Measurements from ENCODE around the gene SRM. TPM values are rescaled to one million over a fixed set of nuclear protein-coding genes. Genes with fewer than 3 reads are reported as not detected.

Gene SRM
- total RNA-seq, 4 donors from 2014 or later, result 15.5 to 86.3 (median 42.8) TPM

DNA sequence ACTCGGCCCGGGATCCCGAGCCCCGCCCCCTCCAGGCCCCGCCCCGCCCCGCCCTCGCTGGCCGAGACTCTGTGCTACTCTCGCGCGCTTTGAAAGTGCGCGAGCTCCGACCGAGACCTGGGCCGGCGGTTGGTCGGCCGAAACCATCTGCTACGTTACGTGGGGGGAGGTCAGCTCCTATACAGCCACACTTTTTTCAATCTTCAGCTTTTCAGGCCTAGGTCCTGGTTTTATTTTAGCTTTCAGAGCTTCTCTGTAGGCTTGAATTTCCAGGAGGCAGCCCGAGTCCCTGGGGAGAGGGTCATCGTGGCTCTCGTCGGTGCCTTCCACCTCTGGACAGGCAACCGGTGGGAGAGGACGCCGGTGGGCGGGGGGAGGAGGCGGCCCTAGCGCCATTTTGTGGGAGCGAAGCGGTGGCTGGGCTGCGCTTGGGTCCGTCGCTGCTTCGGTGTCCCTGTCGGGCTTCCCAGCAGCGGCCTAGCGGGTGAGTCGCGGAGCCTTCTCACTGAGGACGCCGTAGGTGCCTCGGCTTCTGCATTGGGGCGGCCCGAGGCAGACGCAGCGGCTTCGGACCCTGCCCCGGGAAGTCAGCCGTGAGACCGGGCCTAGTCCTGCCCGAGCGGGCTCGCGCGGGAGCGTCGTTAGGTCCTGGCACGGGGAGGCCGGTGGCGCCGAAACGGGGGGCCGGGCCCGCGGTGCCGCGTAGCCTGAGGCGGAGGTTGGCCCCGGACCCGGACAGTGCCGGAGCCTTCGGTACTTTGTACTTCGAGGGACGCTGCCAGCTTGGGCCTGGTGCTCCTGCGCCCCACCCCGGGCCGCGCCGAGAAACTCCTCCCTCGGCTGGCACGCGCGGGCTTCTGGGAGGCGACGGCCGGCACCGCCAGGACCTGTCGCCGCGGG is 47.3 kb downstream of the SRM start, which contains the start of gene TARDBP:
TARDBP (plus strand) TSS at position 395 of the 900 bp plus-strand sequence. CDS start 1,074 bp downstream, outside the sequence.
- no peaks in the 10 kb centered on the region for H3K9me3 ChIP-seq
- peaks cover 13 to 17% of the 10 kb centered on the region in 2 donors for H3K4me1 ChIP-seq
- no peaks in the 10 kb centered on the region for H3K36me3 ChIP-seq
- peak within 1 kb of the TSS; percentile 88 to 96 for H3K27ac ChIP-seq
- intact Hi-C loops (cut with DNase I; ENCODE audit: low total_unique reads), result no loop called here
- DNase-seq, result peak; percentile 85 to 87
- TF ChIP-seq POLR2A (IDR thresholded peaks at IDR 0.05), result peak; percentile 80 to 94
- TF ChIP-seq, protein P1, sequence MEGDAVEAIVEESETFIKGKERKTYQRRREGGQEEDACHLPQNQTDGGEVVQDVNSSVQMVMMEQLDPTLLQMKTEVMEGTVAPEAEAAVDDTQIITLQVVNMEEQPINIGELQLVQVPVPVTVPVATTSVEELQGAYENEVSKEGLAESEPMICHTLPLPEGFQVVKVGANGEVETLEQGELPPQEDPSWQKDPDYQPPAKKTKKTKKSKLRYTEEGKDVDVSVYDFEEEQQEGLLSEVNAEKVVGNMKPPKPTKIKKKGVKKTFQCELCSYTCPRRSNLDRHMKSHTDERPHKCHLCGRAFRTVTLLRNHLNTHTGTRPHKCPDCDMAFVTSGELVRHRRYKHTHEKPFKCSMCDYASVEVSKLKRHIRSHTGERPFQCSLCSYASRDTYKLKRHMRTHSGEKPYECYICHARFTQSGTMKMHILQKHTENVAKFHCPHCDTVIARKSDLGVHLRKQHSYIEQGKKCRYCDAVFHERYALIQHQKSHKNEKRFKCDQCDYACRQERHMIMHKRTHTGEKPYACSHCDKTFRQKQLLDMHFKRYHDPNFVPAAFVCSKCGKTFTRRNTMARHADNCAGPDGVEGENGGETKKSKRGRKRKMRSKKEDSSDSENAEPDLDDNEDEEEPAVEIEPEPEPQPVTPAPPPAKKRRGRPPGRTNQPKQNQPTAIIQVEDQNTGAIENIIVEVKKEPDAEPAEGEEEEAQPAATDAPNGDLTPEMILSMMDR (IDR thresholded peaks at IDR 0.05), result peak in 1 of 4 experiments; percentile 9
- H3K4me3 ChIP-seq, result peak within 1 kb of the TSS; percentile 83 to 92
- no peaks in the 10 kb centered on the region for H3K27me3 ChIP-seq

Other genes starting within 250 kb of the SRM start
- gene TARDBP, start 47.4 kb downstream of the SRM start, total RNA-seq, result 100 to 1,000 TPM; 176 to 617 (median 207) TPM
- not detected for gene MASP2, start 12.8 kb downstream of the SRM start, total RNA-seq
- gene EXOSC10, start 39.9 kb upstream of the SRM start, total RNA-seq, result 10 to 100 TPM; 32.4 to 98.1 (median 59.9) TPM
- gene ANGPTL7, start 129.3 kb upstream of the SRM start, total RNA-seq, result 1 to 10 TPM in 1 of 4 donors, under 1 TPM in 2, not detected in 1; 0.82 to 1.9 (median 0.88) TPM
- 10 to 100 TPM; 22.9 to 51.5 (median 40.3) TPM for gene MTOR, start 202.5 kb upstream of the SRM start, total RNA-seq
- 10 to 100 TPM in 2 of 4 donors, 1 to 10 TPM in 2; 1.2 to 21.2 (median 7.4) TPM for gene UBIAD1, start 213.2 kb upstream of the SRM start, total RNA-seq